Left cardiac atrium (tissue), 4 donors: Measurements from ENCODE around the gene KIZ. TPM values are rescaled to one million over a fixed set of nuclear protein-coding genes. Genes with fewer than 3 reads are reported as not detected.
"Not testable (repeated sequence)": the region's sequence is repeated elsewhere in the genome, so short reads cannot be mapped to it uniquely, and the experiment has no call there.

Source experiments
- ATAC-seq, 2 donors: fragments of 200-7000 bp; cut with Tn5 transposase; one replicate each; pipeline ENCODE4 v1.9.1; 2020; ENCODE audit warnings: mild to moderate bottlenecking in 2 of 2, moderate library complexity in 2 of 2
- DNase-seq: peaks from one replicate; pipeline ENCODE4 v3.0.0-alpha.2; 2020
- intact Hi-C, 2 donors: fragments of 100-400 bp; cut with DNase I; formaldehyde crosslinking; loops; one replicate each; pipeline versions ENCODE4 v1.14.1 to v1.15.1; 2022 to 2023
- total RNA-seq, 2 donors: library from RNA; stranded (reverse); fragmentation: NEBNext Ultra II Directional; extraction: Animal tissue kit (Norgen Biotek cat#: 25700); gene quantifications; one replicate each; pipeline ENCODE4 v1.2.1, GENCODE V29; 2021
- donor health status: DM: no; HTN: yes; CAD: no.
- donor health status: DM: no; HTN: yes; CAD: no; lungs with severe emphysema.
- donor health status: DM: yes; HTN: yes; CAD: no.
- donor health status: Dilated cardiomyopathy.

KIZ gene
- total RNA-seq, 2 donors from 2014 or later: 15.1 to 25.4 TPM

GRCh38 chr20:21237956-21238799, 112.3 kb downstream of the KIZ start:
- intact Hi-C loops: loop anchor here (5.0 to 10.0 kb wide), 3 partner anchors 59 to 264 kb away; no protein-coding TSS in a partner anchor
- ATAC-seq: peak; percentile 83 to 87
- DNase-seq: peak; percentile 37

- intact Hi-C loops: loop anchor here (5.0 to 10.0 kb wide), 3 partner anchors 58 to 263 kb away; no protein-coding TSS in a partner anchor
- no peak for ATAC-seq
These were observed 113.1 kb downstream of the KIZ start for GRCh38 chr20:21238818-21239536.

GRCh38 chr20:21240394-21240793, 114.5 kb downstream of the KIZ start:
- DNase-seq (no peak), ATAC-seq (no peak)
- intact Hi-C loops: no loop called here

More at GRCh38 chr20:21238818-21239536, 113.1 kb downstream of the KIZ start:
- DNase-seq: no peak

GRCh38 chr20:21241406-21241805, 115.5 kb downstream of the KIZ start:
- DNase-seq (no peak), ATAC-seq (no peak)
- intact Hi-C loops: no loop called here

GRCh38 chr20:21243811-21244210, 117.9 kb downstream of the KIZ start:
- ATAC-seq: no peak
- intact Hi-C loops: no loop called here

GRCh38 chr20:21244808-21245207, 118.9 kb downstream of the KIZ start:
- DNase-seq (no peak), ATAC-seq (no peak)
- intact Hi-C loops: no loop called here

More at GRCh38 chr20:21243811-21244210, 117.9 kb downstream of the KIZ start:
- DNase-seq: no peak

GRCh38 chr20:21246161-21246560, 120.3 kb downstream of the KIZ start:
- no peak for ATAC-seq
- intact Hi-C loops: no loop called here
- DNase-seq: no peak

GRCh38 chr20:21247603-21248095, 121.8 kb downstream of the KIZ start:
- DNase-seq, ATAC-seq, intact Hi-C loops: not testable (repeated sequence)

GRCh38 chr20:21251278-21251677, 125.4 kb downstream of the KIZ start:
- intact Hi-C loops: no loop called here
- DNase-seq: no peak
- no peak for ATAC-seq

GRCh38 chr20:21257192-21257591, 131.3 kb downstream of the KIZ start:
- intact Hi-C loops: no loop called here
- no peak for DNase-seq
- ATAC-seq: no peak

GRCh38 chr20:21258411-21258810, 132.5 kb downstream of the KIZ start:
- DNase-seq: no peak
- intact Hi-C loops: no loop called here
- ATAC-seq: no peak

GRCh38 chr20:21259346-21259745, 133.5 kb downstream of the KIZ start:
- intact Hi-C loops: no loop called here
- ATAC-seq (no peak), DNase-seq (no peak)

GRCh38 chr20:21262812-21263211, 136.9 kb downstream of the KIZ start:
- DNase-seq (peak; percentile 29), ATAC-seq (no peak)
- intact Hi-C loops: no loop called here

- DNase-seq (no peak), ATAC-seq (no peak)
- intact Hi-C loops: no loop called here
These were observed 139.6 kb downstream of the KIZ start for GRCh38 chr20:21265261-21266190.

GRCh38 chr20:21266191-21266536, 140.3 kb downstream of the KIZ start:
- DNase-seq (no peak), ATAC-seq (no peak)
- intact Hi-C loops: no loop called here

GRCh38 chr20:21269772-21270171, 143.9 kb downstream of the KIZ start:
- ATAC-seq (no peak), DNase-seq (no peak)
- intact Hi-C loops: no loop called here

GRCh38 chr20:21270806-21271205, 144.9 kb downstream of the KIZ start:
- ATAC-seq: no peak
- intact Hi-C loops: no loop called here
- no peak for DNase-seq

- no peak for ATAC-seq
- intact Hi-C loops: no loop called here
These were observed 146.4 kb downstream of the KIZ start for GRCh38 chr20:21272279-21272678.

GRCh38 chr20:21272679-21273078, 146.8 kb downstream of the KIZ start:
- no peak for DNase-seq
- no peak for ATAC-seq
- intact Hi-C loops: no loop called here

More at GRCh38 chr20:21272279-21272678, 146.4 kb downstream of the KIZ start:
- DNase-seq: no peak
